Measurements from ENCODE around the gene DSE.
"Not testable (repeated sequence)": the region's sequence is repeated elsewhere in the genome, so short reads cannot be mapped to it uniquely, and the experiment has no call there.

The DSE gene

DNA sequence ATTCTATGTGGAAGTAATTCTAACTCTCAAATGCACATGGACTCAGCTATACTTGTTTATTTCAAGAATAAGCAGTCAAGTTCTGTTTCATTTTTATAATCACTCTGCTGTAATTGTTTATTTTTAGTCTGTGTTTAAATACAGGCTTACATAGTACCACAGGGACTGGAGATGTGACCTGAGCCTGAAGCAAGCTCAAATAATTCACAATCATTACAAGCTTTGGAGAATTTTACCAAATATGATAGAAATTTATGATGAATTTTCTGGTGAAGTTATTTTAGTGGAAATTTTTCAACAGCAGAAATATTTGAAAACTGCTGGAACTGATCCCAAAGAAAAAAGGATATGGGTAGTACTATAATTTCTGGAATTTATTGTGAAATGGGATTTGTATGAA is 41.6 kb upstream of the DSE start:
- H3K4me3 ChIP-seq (ENCODE audit: low read depth, low read length), result no peak overlapping the region
- TF ChIP-seq, protein P1, sequence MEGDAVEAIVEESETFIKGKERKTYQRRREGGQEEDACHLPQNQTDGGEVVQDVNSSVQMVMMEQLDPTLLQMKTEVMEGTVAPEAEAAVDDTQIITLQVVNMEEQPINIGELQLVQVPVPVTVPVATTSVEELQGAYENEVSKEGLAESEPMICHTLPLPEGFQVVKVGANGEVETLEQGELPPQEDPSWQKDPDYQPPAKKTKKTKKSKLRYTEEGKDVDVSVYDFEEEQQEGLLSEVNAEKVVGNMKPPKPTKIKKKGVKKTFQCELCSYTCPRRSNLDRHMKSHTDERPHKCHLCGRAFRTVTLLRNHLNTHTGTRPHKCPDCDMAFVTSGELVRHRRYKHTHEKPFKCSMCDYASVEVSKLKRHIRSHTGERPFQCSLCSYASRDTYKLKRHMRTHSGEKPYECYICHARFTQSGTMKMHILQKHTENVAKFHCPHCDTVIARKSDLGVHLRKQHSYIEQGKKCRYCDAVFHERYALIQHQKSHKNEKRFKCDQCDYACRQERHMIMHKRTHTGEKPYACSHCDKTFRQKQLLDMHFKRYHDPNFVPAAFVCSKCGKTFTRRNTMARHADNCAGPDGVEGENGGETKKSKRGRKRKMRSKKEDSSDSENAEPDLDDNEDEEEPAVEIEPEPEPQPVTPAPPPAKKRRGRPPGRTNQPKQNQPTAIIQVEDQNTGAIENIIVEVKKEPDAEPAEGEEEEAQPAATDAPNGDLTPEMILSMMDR (IDR thresholded peaks at IDR 0.05; ENCODE audit: insufficient read depth, low read depth, low read length, missing control alignments), result no peak
- DNase-seq (ENCODE audit: low read depth), result no peak

DNA sequence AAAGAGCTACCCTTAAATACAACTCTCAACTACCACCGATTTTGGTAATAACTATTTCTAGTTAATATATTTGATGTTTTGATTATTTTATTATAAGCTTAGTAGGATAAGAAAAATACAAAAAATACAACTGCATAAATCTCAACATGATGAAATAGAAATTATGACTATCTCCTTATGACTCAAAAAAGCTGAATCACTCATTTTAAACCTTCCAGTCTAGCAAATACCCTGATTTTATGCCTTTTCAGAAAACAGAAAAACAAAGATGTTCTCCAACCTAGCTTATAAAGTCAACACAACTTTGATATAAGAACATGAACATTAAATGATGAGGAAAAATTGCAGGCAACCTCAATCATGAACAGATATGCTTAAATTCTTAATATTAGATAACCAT is 40.2 kb upstream of the DSE start:
- no peak overlapping the region for H3K4me3 ChIP-seq (ENCODE audit: low read depth, low read length)
- TF ChIP-seq, protein P1 (IDR thresholded peaks at IDR 0.05; ENCODE audit: insufficient read depth, low read depth, low read length, missing control alignments), result no peak
- no peak for DNase-seq (ENCODE audit: low read depth)

DNA sequence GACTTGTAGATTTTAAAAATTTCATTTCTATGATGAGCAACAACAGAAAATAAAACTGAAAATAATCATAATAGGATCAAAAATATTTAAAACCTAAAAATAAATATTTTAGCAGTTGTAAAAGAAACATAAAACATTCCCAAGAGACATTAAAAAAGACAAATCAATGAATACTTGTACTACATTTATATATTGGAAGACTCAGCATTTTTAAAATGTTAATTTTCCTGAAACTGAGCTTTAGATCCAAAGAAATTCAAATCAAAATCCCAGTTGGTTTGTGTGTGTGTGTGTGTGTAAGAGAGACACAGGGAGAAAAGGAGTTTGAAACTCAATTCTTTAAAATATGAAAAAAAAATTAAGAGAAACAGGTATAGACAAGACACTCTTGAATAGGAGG is 38.7 kb upstream of the DSE start:
- TF ChIP-seq, protein P1 (IDR thresholded peaks at IDR 0.05; ENCODE audit: insufficient read depth, low read depth, low read length, missing control alignments), result no peak
- no peak for DNase-seq (ENCODE audit: low read depth)
- no peak overlapping the region for H3K4me3 ChIP-seq (ENCODE audit: low read depth, low read length)

DNA sequence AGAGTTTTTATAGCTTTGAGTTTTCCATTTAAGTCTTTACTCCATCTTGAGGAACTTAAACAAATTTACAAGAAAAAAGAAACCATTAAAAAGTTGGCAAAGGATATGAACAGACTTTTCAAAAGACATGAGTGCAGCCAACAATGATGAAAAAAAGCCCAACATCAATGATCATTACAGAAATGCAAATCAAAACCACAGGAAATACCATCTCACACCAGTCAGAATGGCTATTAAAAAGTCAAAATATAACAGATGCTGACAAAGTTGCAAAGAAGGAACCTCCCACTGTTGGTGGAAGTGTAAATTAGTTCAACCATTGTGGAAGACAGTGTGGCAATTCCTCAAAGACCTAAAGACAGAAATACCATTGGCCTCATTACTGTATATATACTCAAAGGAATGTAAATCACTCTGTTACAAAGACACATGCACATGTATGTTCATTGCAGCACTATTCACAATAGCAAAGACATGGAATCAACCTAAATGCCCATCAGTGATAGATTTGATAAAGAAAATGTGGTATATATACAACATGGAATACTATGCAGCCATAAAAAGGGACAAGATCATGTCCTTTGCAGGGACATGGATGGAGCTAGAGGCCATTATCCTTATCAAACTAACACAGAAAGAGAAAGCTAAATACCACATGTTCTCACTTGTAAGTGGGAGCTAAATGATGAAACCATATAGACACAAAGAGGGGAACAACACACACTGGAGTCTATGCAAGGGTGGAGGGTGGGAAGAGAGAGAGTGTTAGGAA is 35.9 kb upstream of the DSE start:
- H3K4me3 ChIP-seq (ENCODE audit: low read depth, low read length); DNase-seq (ENCODE audit: low read depth): not testable (repeated sequence)

DNA sequence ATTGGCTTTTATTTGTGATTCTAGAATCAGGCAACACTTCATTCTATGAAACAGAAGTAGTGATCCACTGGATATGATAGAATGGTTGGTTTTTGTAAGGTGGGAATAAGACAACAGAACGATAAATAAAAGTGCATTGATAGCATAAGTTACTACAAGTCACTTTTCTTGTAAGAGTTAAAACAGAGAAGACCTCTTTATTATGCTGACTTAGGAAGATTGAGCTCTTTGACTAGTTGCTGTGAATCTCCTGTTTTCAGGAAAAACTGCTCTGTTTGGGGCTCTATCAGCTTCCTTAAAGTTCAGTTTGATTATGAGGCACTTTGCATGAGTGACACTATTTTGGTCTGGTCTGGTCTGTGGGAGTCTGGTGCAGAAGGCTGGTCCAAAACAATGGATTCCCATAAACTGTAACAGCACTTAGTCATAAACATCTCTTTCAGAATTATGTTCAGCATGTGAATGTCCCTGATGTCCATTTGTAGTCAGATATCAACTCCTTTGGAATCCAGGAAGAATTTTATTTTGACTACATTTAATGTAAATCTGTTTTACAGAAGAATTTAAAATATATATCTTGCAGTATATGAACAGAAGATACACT is 35.0 kb upstream of the DSE start:
- TF ChIP-seq, protein P1 (IDR thresholded peaks at IDR 0.05; ENCODE audit: insufficient read depth, low read depth, low read length, missing control alignments), result no peak
- no peak for DNase-seq (ENCODE audit: low read depth)
- no peak overlapping the region for H3K4me3 ChIP-seq (ENCODE audit: low read depth, low read length)

DNA sequence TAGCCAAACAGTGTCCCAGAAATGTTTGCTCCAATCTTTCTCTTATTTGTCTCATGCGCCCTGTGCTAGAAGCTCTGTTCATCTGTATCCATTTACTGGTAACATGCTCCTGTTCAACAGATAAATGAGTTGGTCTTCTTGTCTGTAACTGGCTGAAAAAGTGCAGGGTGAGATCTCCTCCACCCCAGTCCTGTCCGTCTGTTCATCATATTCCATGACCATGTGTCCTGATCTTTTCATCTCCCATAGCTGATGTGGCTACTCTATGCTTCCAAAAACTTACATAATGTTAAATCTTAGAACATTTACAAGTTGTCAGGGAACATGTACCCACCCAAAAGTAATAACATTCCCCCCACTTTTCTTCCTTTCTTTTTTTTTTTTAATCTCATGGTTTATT is 31.8 kb upstream of the DSE start:
- no peak for DNase-seq (ENCODE audit: low read depth)
- no peak overlapping the region for H3K4me3 ChIP-seq (ENCODE audit: low read depth, low read length)
- TF ChIP-seq, protein P1 (IDR thresholded peaks at IDR 0.05; ENCODE audit: insufficient read depth, low read depth, low read length, missing control alignments), result no peak

DNA sequence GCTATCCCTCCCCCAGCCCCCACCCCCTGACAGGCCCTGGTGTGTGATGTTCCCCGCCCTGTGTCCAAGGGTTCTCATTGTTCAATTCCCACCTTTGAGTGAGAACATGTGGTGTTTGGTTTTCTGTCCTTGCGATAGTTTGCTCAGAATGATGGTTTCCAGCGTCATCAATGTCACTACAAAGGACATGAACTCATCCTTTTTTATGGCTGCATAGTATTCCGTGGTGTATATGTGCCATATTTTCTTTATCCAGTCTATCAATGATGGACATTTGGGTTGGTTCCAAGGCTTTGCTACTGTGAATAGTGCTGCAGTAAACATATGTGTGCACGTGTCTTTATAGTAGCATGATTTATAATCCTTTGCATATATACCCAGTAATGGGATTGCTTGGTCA is 30.1 kb upstream of the DSE start:
- not testable (repeated sequence) for DNase-seq (ENCODE audit: low read depth)

DNA sequence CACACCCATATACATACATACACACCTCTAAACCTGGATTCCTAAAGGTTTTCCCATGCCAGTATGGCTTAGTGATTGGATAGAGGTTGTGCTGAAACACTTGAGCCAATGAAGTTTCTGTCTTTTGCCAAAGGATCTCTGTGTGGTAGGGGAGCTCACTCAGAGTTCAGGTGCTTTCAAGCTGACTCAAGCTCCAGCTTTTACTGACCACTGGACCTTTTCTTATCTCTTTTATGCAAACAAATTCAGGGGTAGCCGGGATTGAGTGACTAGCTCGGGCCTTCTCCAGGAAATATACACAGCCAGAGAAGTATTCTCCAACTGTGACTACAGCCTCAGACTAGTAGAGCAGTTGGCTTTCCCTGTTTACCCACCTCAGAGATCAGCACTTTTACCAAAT is 21.5 kb upstream of the DSE start:
- no peak overlapping the region for H3K4me3 ChIP-seq (ENCODE audit: low read depth, low read length)
- TF ChIP-seq, protein P1 (IDR thresholded peaks at IDR 0.05; ENCODE audit: insufficient read depth, low read depth, low read length, missing control alignments), result no peak
- DNase-seq (ENCODE audit: low read depth), result peak; percentile 5

More for the DNA sequence above, 30.1 kb upstream of the DSE start:
- H3K4me3 ChIP-seq (ENCODE audit: low read depth, low read length), result not testable (repeated sequence)
